Esophagus muscularis mucosa (tissue), 3 donors: ENCODE data around the gene NT5M.

Experiments used
- CTCF ChIP-seq, 3 experiments: fragments of 200-600 bp in 2 of 3; fragments of 450-650 bp in 1 of 3; sonication (generic) in 2 of 3; IDR thresholded peaks; one replicate each; pipeline ENCODE4 v1.5.1; 2017 to 2019; ENCODE audit warnings: antibody characterized with exemption in 3 of 3, mild to moderate bottlenecking in 2 of 3, moderate library complexity in 1 of 3
- POLR2A ChIP-seq: fragments of 450-650 bp; IDR thresholded peaks from one replicate; pipeline ENCODE4 v1.6.1; 2017; ENCODE audit warnings: antibody characterized with exemption, moderate library complexity, mild to moderate bottlenecking, low read depth

DNA sequence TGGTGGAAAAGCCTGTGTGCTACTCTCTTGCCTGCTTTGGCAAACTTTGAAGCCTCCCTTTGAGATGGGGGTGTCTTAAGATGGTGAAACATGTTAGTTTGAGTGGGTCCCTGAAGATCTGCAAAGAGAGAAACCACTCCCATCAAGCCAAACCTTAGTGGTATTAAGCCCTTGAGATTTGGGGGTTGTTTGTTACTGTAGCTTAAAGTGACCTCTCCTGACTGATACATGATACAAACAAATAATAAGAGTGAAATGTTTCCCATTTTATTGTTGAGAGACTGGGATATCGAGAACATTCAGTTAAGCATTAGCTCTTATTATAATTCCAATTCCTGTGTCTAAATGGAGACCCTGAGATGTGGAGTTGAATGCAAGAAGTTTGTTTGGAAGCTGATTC is 63.1 kb downstream of the NT5M start:
- no peak for TF ChIP-seq CTCF (IDR thresholded peaks at IDR 0.05)
- TF ChIP-seq POLR2A, result no peak
